Esophagus squamous epithelium (tissue), 4 donors: ENCODE results near the gene CCDC93.

Source experiments
- CTCF ChIP-seq, 6 experiments: fragments of 450-650 bp in 4 of 6; fragments of 200-600 bp in 2 of 6; sonication (generic) in 2 of 6; IDR thresholded peaks; one replicate each; pipeline ENCODE4 v1.5.1; 2016 to 2019; ENCODE audit warnings: antibody characterized with exemption in 6 of 6, mild to moderate bottlenecking in 4 of 6, moderate library complexity in 4 of 6
- POLR2A ChIP-seq, 4 donors: fragments of 450-650 bp; IDR thresholded peaks; one replicate each; pipeline ENCODE4 v1.6.1; 2017; ENCODE audit warnings: antibody characterized with exemption in 4 of 4, mild to moderate bottlenecking in 4 of 4, moderate library complexity in 3 of 4

GRCh38 chr2:117902933-117903332, 110.9 kb downstream of the CCDC93 start:
- TF ChIP-seq CTCF (IDR thresholded peaks at IDR 0.05) (no peak), POLR2A (IDR thresholded peaks at IDR 0.05) (no peak)
